SK-N-SH (cell line): ENCODE data around the gene ZCCHC7. TPM values are rescaled to one million over a fixed set of nuclear protein-coding genes. Genes with fewer than 3 reads are reported as not detected.
"Not testable (repeated sequence)": the region's sequence is repeated elsewhere in the genome, so short reads cannot be mapped to it uniquely, and the experiment has no call there.

Experiments used
- CTCF ChIA-PET: fragments of 300-600, 350-600 bp; formaldehyde crosslinking; extraction: SDS; loops from one replicate; lab custom pipeline; 2021; lab: Yijun Ruan, JAX
- POLR2A ChIA-PET: fragments of 350-600 bp; sonication (Branson Sonifier 250); formaldehyde crosslinking; extraction: SDS; loops from one replicate; lab custom pipeline; 2020; ENCODE audit warnings: antibody characterized with exemption, inconsistent platforms; lab: Yijun Ruan, JAX
- DNase-seq: peaks from one replicate; pipeline ENCODE4 v3.0.0; 2012
- H2AFZ ChIP-seq: fragments of 200-600 bp; sonication (generic); 2 replicates; pipeline ENCODE4 v1.8.1; 2016; ENCODE audit warnings: antibody characterized with exemption, mild to moderate bottlenecking, low read depth
- H3F3A ChIP-seq: fragments of 200-600 bp; sonication (generic); replicated peaks from 2 replicates; pipeline ENCODE3; 2016; ENCODE audit warnings: antibody characterized with exemption, mild to moderate bottlenecking; ENCODE audit not compliant: insufficient read depth
- H3K27ac ChIP-seq, 2 experiments: fragments of 200-500 bp in 1 of 2; fragments of 200-600 bp in 1 of 2; sonication (Bioruptor generic) in 1 of 2; sonication (generic), shearing (Covaris generic) in 1 of 2; 2 replicates each; pipeline versions ENCODE4 v1.5.1 to v1.6.1; 2014 to 2016; ENCODE audit warnings: low read depth in 2 of 2, inconsistent platforms in 1 of 2, low read length in 1 of 2, mild to moderate bottlenecking in 1 of 2, mixed read lengths in 1 of 2
- H3K27me3 ChIP-seq: fragments of 200-600 bp; sonication (generic), shearing (Covaris generic); 2 replicates; pipeline ENCODE4 v1.6.1; 2016; ENCODE audit warnings: mixed run types; ENCODE audit not compliant: insufficient read depth
- H3K36me3 ChIP-seq, 2 experiments: fragments of 200-500 bp in 1 of 2; fragments of 200-600 bp in 1 of 2; sonication (Bioruptor generic) in 1 of 2; sonication (generic) in 1 of 2; replicated peaks in 1 of 2; 2 replicates each; pipeline versions ENCODE3 to v1.5.1; 2014 to 2016; ENCODE audit warnings: low read length in 1 of 2, mild to moderate bottlenecking in 1 of 2; ENCODE audit not compliant: insufficient read depth in 2 of 2, control insufficient read depth in 1 of 2
- H3K4me1 ChIP-seq, 2 experiments: fragments of 200-500 bp in 1 of 2; fragments of 200-600 bp in 1 of 2; sonication (Bioruptor generic) in 1 of 2; sonication (generic), shearing (Covaris generic) in 1 of 2; 2 replicates each; pipeline versions ENCODE4 v1.5.1 to v1.6.1; 2014 to 2016; ENCODE audit warnings: low read depth in 1 of 2, low read length in 1 of 2, mixed run types in 1 of 2; ENCODE audit not compliant: insufficient read depth in 2 of 2, control insufficient read depth in 1 of 2
- H3K4me2 ChIP-seq: fragments of 200-600 bp; sonication (generic), shearing (Covaris generic); 2 replicates; pipeline ENCODE4 v1.6.1; 2017; ENCODE audit warnings: mixed run types
- H3K4me3 ChIP-seq, 2 experiments: fragments of 200-500 bp in 1 of 2; fragments of 200-600 bp in 1 of 2; sonication (Bioruptor generic) in 1 of 2; sonication (generic), shearing (Covaris generic) in 1 of 2; 2 replicates each; pipeline versions ENCODE4 v1.5.1 to v1.8.1; 2014 to 2016; ENCODE audit warnings: low read depth in 2 of 2, inconsistent platforms in 1 of 2, low read length in 1 of 2, mild to moderate bottlenecking in 1 of 2, mixed read lengths in 1 of 2, moderate library complexity in 1 of 2
- H3K79me2 ChIP-seq: fragments of 200-600 bp; sonication (generic); 2 replicates; pipeline ENCODE4 v1.8.1; 2017; ENCODE audit warnings: mild to moderate bottlenecking; ENCODE audit not compliant: insufficient read depth
- H3K9ac ChIP-seq: fragments of 200-600 bp; sonication (generic); 2 replicates; pipeline ENCODE4 v1.6.1; 2017; ENCODE audit warnings: mixed run types
- H3K9me2 ChIP-seq: fragments of 200-600 bp; sonication (generic); 2 replicates; pipeline ENCODE4 v1.6.1; 2017; ENCODE audit warnings: mixed run types
- H3K9me3 ChIP-seq: fragments of 200-600 bp; sonication (generic); 2 replicates; pipeline ENCODE4 v1.6.1; 2017; ENCODE audit warnings: mixed run types, mild to moderate bottlenecking, moderate library complexity
- H4K20me1 ChIP-seq: fragments of 200-600 bp; sonication (generic); 2 replicates; pipeline ENCODE4 v1.6.1; 2017; ENCODE audit warnings: mild to moderate bottlenecking, mixed run types; ENCODE audit not compliant: insufficient read depth
- ELF1 ChIP-seq: IDR thresholded peaks from 2 replicates; pipeline ENCODE4 v1.4.0; 2012
- EP300 ChIP-seq, 2 experiments: IDR thresholded peaks; 2 replicates each; pipeline versions ENCODE4 v1.4.0 to v1.6.1; 2012; ENCODE audit warnings: borderline replicate concordance in 1 of 2, low read depth in 1 of 2, low read length in 1 of 2
- EZH2phosphoT487 ChIP-seq: fragments of 200-600 bp; sonication (generic); IDR thresholded peaks from 2 replicates; pipeline ENCODE4 v1.6.1; 2017; ENCODE audit warnings: low read depth, mixed run types, mild to moderate bottlenecking, antibody characterized with exemption, moderate library complexity, borderline replicate concordance
- FOXJ3 ChIP-seq: sonication (generic); formaldehyde crosslinking; IDR thresholded peaks from 2 replicates; pipeline ENCODE4 v1.5.1; 2020; ENCODE audit warnings: mild to moderate bottlenecking, missing genetic modification reagents
- GATA2 ChIP-seq: sonication (generic); formaldehyde crosslinking; IDR thresholded peaks from 2 replicates; pipeline ENCODE4 v1.5.0; 2020; ENCODE audit warnings: mild to moderate bottlenecking, missing genetic modification reagents
- JUND ChIP-seq: IDR thresholded peaks from 2 replicates; pipeline ENCODE4 v1.4.0; 2012
- NFIC ChIP-seq: IDR thresholded peaks from 2 replicates; pipeline ENCODE4 v1.4.0; 2012; ENCODE audit warnings: borderline replicate concordance
- RCOR1 ChIP-seq: fragments of 150-350 bp; IDR thresholded peaks from 2 replicates; pipeline ENCODE4 v1.6.1; 2017; ENCODE audit warnings: antibody characterized with exemption, low read length
- TEAD4 ChIP-seq: IDR thresholded peaks from 2 replicates; pipeline ENCODE4 v1.4.0; 2012; ENCODE audit warnings: mild to moderate bottlenecking, borderline replicate concordance; ENCODE audit not compliant: insufficient read depth
- WGBS: methylation state at CpG from one replicate; pipeline ENCODE4 v1.1.6; 2017; ENCODE audit warnings: low lambda C conversion rate; 5-methylcytosine and 5-hydroxymethylcytosine counted together
- polyA plus RNA-seq, 3 experiments: library from polyadenylated mRNA; depleted of rRNA; stranded (reverse); fragments of >200 nt; gene quantifications; 2 replicates each; pipeline ENCODE4 v1.2.3, GENCODE V29; 2012
- TF ChIP-seq, protein P1 (sequence below): fragments of 200-600 bp; sonication (generic); IDR thresholded peaks from 2 replicates; pipeline ENCODE4 v1.6.1; 2017; ENCODE audit warnings: antibody characterized with exemption, mild to moderate bottlenecking, moderate library complexity
- TF ChIP-seq, protein P2 (sequence below): IDR thresholded peaks from 2 replicates; pipeline ENCODE4 v1.6.1; 2012; ENCODE audit warnings: mild to moderate bottlenecking, low read depth, low read length, moderate library complexity

Gene ZCCHC7
- polyA plus RNA-seq, 1 of the 3 experiments (the other 2 are of a cell fraction) = 12.6 TPM

DNA sequence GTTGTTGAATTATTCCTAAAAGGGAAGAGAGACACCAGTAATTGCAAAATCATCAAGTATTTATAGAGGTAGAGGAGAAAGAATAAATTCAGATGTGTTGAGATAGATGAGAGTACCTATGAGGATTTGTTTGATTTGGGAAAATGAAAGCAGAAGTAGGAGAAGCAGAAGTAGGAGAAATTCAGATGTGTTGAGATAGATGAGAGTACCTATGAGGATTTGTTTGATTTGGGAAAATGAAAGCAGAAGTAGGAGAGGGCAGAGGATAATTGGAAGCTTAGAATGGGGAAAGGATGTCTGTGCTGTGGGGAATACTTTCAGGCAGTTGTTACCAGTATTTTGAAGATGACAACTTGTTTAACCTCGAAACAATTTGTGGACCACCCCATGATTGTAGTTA lies 35.1 kb upstream of the ZCCHC7 start:
- POLR2A ChIA-PET = no interaction called here
- Histone ChIP-seq H3K4me3 (no peak overlapping the region), H3K4me1 (peaks cover 2 to 26% of the 10 kb centered on the region in 2 experiments; a peak in 3 of 4 replicates), H3K27me3 (no peaks in the 10 kb centered on the region), H3K79me2 (peaks cover 82% of the 10 kb centered on the region), H3K9me2 (no peaks in the 10 kb centered on the region), H3K9me3 (no peaks in the 10 kb centered on the region), H3K36me3 (peaks cover 40 to 52% of the 10 kb centered on the region in 2 experiments), H3K9ac (no peak overlapping the region), H4K20me1 (peaks cover 21% of the 10 kb centered on the region; the same call in 1 of the 2 replicates), H3K4me2 (no peak overlapping the region), H3K27ac (no peak overlapping the region), H3F3A (no peaks in the 10 kb centered on the region), H2AFZ (no peak overlapping the region)
- CTCF ChIA-PET = no interaction called here
- WGBS = 95% methylated on average over 1 of the region's 1 CpG
- TF ChIP-seq ELF1 (no peak), TEAD4 (no peak), GATA2 (CRISPR knock-in tag) (no peak), EP300 (IDR thresholded peaks at IDR 0.05; ENCODE audit: borderline replicate concordance in 1 of 2, low read depth in 1 of 2, low read length in 1 of 2) (no peak), RCOR1 (no peak), NFIC (no peak)
- TF ChIP-seq, protein P1, sequence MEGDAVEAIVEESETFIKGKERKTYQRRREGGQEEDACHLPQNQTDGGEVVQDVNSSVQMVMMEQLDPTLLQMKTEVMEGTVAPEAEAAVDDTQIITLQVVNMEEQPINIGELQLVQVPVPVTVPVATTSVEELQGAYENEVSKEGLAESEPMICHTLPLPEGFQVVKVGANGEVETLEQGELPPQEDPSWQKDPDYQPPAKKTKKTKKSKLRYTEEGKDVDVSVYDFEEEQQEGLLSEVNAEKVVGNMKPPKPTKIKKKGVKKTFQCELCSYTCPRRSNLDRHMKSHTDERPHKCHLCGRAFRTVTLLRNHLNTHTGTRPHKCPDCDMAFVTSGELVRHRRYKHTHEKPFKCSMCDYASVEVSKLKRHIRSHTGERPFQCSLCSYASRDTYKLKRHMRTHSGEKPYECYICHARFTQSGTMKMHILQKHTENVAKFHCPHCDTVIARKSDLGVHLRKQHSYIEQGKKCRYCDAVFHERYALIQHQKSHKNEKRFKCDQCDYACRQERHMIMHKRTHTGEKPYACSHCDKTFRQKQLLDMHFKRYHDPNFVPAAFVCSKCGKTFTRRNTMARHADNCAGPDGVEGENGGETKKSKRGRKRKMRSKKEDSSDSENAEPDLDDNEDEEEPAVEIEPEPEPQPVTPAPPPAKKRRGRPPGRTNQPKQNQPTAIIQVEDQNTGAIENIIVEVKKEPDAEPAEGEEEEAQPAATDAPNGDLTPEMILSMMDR = no peak
- no peak for DNase-seq

DNA sequence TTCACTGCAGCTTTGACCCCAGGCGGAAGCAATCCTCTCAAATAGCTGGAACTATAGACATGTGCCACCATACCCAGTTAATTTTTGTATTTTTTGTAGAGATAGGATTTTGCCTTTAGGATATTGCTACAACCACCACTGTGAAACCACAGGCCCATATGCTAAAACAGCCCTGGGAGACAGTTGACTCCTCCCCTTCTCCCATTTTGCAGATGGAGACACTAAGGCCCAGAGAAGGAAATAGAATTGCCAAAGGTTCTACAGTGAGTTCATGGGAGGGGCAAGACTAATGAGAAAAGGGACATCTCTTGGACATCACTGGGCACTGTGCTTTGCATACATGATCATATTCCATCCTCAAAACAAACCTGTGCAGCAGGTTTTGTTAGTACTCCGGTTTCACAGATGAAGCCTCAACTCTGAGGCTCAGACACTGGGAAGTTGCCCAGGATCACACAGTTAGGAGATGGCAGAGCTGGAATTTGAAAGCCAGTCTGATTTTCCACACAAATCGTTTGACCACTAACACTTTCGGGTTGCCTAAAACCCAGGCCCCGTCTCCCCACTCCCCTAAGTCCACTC lies 27.6 kb upstream of the ZCCHC7 start:
- H3K4me2 ChIP-seq, H3K9me2 ChIP-seq, CTCF ChIA-PET, H4K20me1 ChIP-seq, H3K27me3 ChIP-seq, H3K4me3 ChIP-seq, DNase-seq, POLR2A ChIA-PET, H3K4me1 ChIP-seq, H2AFZ ChIP-seq, H3K27ac ChIP-seq, H3K9ac ChIP-seq, H3F3A ChIP-seq, H3K9me3 ChIP-seq: not testable (repeated sequence)
- Histone ChIP-seq H3K79me2 (peaks cover 11% of the 10 kb centered on the region), H3K36me3 (peaks cover 18 to 31% of the 10 kb centered on the region in 2 experiments)
- 95% methylated on average over 2 of the region's 5 CpGs for WGBS

DNA sequence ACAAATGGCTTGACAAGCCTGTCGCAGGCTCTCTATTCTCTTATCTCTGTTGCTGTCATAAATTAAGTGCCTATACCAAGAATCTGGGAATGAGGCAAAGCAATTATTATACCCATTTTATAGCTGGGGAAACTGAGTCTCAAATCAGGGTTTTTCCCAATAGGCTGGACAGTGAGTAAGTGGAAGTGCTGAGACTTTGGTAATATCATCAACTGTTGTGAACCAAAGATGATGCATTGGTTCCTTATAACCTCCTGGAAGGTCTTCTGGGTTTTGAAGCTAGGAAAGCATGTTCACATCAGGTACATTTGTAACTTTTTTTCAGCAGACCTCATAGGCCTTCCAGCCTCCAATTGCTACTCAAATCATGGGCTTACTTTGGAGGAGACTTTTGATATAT lies 25.6 kb upstream of the ZCCHC7 start:
- peaks cover 5% of the 10 kb centered on the region; the same call in 1 of the 2 replicates for H3K79me2 ChIP-seq
- no peaks in the 10 kb centered on the region for H3K9me2 ChIP-seq
- H3K27ac ChIP-seq = no peak overlapping the region
- CTCF ChIA-PET = no interaction called here
- H3K27me3 ChIP-seq = no peaks in the 10 kb centered on the region
- H4K20me1 ChIP-seq = no peaks in the 10 kb centered on the region
- H3K4me1 ChIP-seq = no peaks in the 10 kb centered on the region
- peaks cover 0 to 13% of the 10 kb centered on the region in 2 experiments for H3K36me3 ChIP-seq
- no peaks in the 10 kb centered on the region for H3F3A ChIP-seq
- DNase-seq = no peak
- no peak overlapping the region for H3K4me2 ChIP-seq
- no peak overlapping the region for H3K9ac ChIP-seq
- H2AFZ ChIP-seq = no peak overlapping the region
- whole genome bisulfite sequencing = 86% methylated on average over 1 of the region's 1 CpG
- H3K4me3 ChIP-seq = no peak overlapping the region
- H3K9me3 ChIP-seq = no peaks in the 10 kb centered on the region
- POLR2A ChIA-PET = no interaction called here
- TF ChIP-seq RCOR1 (no peak), EP300 (IDR thresholded peaks at IDR 0.05; ENCODE audit: borderline replicate concordance in 1 of 2, low read depth in 1 of 2, low read length in 1 of 2) (no peak), EZH2phosphoT487 (no peak), FOXJ3 (CRISPR knock-in tag) (no peak), GATA2 (CRISPR knock-in tag) (no peak), JUND (no peak)
- TF ChIP-seq, protein P2, sequence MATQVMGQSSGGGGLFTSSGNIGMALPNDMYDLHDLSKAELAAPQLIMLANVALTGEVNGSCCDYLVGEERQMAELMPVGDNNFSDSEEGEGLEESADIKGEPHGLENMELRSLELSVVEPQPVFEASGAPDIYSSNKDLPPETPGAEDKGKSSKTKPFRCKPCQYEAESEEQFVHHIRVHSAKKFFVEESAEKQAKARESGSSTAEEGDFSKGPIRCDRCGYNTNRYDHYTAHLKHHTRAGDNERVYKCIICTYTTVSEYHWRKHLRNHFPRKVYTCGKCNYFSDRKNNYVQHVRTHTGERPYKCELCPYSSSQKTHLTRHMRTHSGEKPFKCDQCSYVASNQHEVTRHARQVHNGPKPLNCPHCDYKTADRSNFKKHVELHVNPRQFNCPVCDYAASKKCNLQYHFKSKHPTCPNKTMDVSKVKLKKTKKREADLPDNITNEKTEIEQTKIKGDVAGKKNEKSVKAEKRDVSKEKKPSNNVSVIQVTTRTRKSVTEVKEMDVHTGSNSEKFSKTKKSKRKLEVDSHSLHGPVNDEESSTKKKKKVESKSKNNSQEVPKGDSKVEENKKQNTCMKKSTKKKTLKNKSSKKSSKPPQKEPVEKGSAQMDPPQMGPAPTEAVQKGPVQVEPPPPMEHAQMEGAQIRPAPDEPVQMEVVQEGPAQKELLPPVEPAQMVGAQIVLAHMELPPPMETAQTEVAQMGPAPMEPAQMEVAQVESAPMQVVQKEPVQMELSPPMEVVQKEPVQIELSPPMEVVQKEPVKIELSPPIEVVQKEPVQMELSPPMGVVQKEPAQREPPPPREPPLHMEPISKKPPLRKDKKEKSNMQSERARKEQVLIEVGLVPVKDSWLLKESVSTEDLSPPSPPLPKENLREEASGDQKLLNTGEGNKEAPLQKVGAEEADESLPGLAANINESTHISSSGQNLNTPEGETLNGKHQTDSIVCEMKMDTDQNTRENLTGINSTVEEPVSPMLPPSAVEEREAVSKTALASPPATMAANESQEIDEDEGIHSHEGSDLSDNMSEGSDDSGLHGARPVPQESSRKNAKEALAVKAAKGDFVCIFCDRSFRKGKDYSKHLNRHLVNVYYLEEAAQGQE = no peak
- TF ChIP-seq, protein P1 = no peak
